ENCODE results near the gene ATP5ME. TPM values are rescaled to one million over a fixed set of nuclear protein-coding genes. Genes with fewer than 3 reads are reported as not detected.

Gene ATP5ME
- total RNA-seq, 2 donors from 2014 or later: 416 to 553 TPM

GRCh38 chr4:663046-663437, 11.0 kb downstream of the ATP5ME start:
- no peak for TF ChIP-seq CTCF (IDR thresholded peaks at IDR 0.05)
- no peaks in the 10 kb centered on the region for H3K27me3 ChIP-seq
- no peaks in the 10 kb centered on the region for H3K9me3 ChIP-seq
- H3K4me1 ChIP-seq: no peaks in the 10 kb centered on the region
- intact Hi-C loops (cut with DNase I): no loop called here
- H3K36me3 ChIP-seq: no peaks in the 10 kb centered on the region
- peak overlapping the region in 1 of 2 donors; percentile 76 for H3K9ac ChIP-seq (ENCODE audit: low read depth in 2 of 2, low read length in 2 of 2)
- peak overlapping the region; percentile 48 for H3K4me3 ChIP-seq
- no peak overlapping the region for H3K27ac ChIP-seq
- no peak for DNase-seq

GRCh38 chr4:661881-662761, 12.0 kb downstream of the ATP5ME start:
- Histone ChIP-seq H3K9me3 (no peaks in the 10 kb centered on the region), H3K27me3 (no peaks in the 10 kb centered on the region), H3K4me3 (no peak overlapping the region), H3K9ac (ENCODE audit: low read depth in 2 of 2, low read length in 2 of 2) (no peak overlapping the region), H3K27ac (no peak overlapping the region), H3K36me3 (no peaks in the 10 kb centered on the region), H3K4me1 (no peaks in the 10 kb centered on the region)
- intact Hi-C loops (cut with DNase I): no loop called here
- DNase-seq: no peak
- TF ChIP-seq CTCF (IDR thresholded peaks at IDR 0.05): no peak

GRCh38 chr4:661231-661630, 12.8 kb downstream of the ATP5ME start:
- Histone ChIP-seq H3K36me3 (no peaks in the 10 kb centered on the region), H3K9me3 (no peaks in the 10 kb centered on the region), H3K27ac (no peak overlapping the region), H3K4me3 (no peak overlapping the region), H3K4me1 (no peaks in the 10 kb centered on the region), H3K9ac (ENCODE audit: low read depth in 2 of 2, low read length in 2 of 2) (no peak overlapping the region), H3K27me3 (no peaks in the 10 kb centered on the region)
- DNase-seq: no peak
- intact Hi-C loops (cut with DNase I): no loop called here
- no peak for TF ChIP-seq CTCF (IDR thresholded peaks at IDR 0.05)

GRCh38 chr4:660401-660800, 13.7 kb downstream of the ATP5ME start:
- TF ChIP-seq CTCF (IDR thresholded peaks at IDR 0.05): no peak
- no peaks in the 10 kb centered on the region for H3K36me3 ChIP-seq
- H3K27me3 ChIP-seq: no peaks in the 10 kb centered on the region
- H3K9ac ChIP-seq (ENCODE audit: low read depth in 2 of 2, low read length in 2 of 2): no peak overlapping the region
- no peak overlapping the region for H3K4me3 ChIP-seq
- DNase-seq: no peak
- no peaks in the 10 kb centered on the region for H3K4me1 ChIP-seq
- no peak overlapping the region for H3K27ac ChIP-seq
- H3K9me3 ChIP-seq: no peaks in the 10 kb centered on the region
- intact Hi-C loops (cut with DNase I): no loop called here

- no peak for DNase-seq
- no peak overlapping the region for H3K27ac ChIP-seq
- H3K4me3 ChIP-seq: no peak overlapping the region
- H3K9ac ChIP-seq (ENCODE audit: low read depth in 2 of 2, low read length in 2 of 2): no peak overlapping the region
- H3K4me1 ChIP-seq: no peaks in the 10 kb centered on the region
- intact Hi-C loops (cut with DNase I): no loop called here
- no peaks in the 10 kb centered on the region for H3K9me3 ChIP-seq
- H3K27me3 ChIP-seq: no peaks in the 10 kb centered on the region
- no peak for TF ChIP-seq CTCF (IDR thresholded peaks at IDR 0.05)
- no peaks in the 10 kb centered on the region for H3K36me3 ChIP-seq
Observed at GRCh38 chr4:659851-660250, 14.2 kb downstream of the ATP5ME start.

All from colonic mucosa (tissue), 4 donors.